GM18907 (cell line): Measurements from ENCODE around the gene CASKIN1.

ENCODE experiments used
- ATAC-seq: cut with Tn5 transposase; IDR thresholded peaks from one replicate; pipeline ENCODE4 v1.9.1; 2021; ENCODE audit warnings: mild to moderate bottlenecking, moderate library complexity; ENCODE audit not compliant: unreplicated experiment

The CASKIN1 gene

GRCh38 chr16:2178321-2179106 is 17.9 kb downstream of the CASKIN1 start:
- no peak for ATAC-seq

- no peak for ATAC-seq
These were observed 18.8 kb downstream of the CASKIN1 start for GRCh38 chr16:2177561-2177960.

GRCh38 chr16:2177101-2177500 is 19.3 kb downstream of the CASKIN1 start:
- no peak for ATAC-seq

GRCh38 chr16:2176047-2176446 is 20.4 kb downstream of the CASKIN1 start:
- ATAC-seq: no peak

- ATAC-seq: no peak
These were observed 21.0 kb downstream of the CASKIN1 start for GRCh38 chr16:2175454-2175853.

GRCh38 chr16:2174396-2175131 is 21.8 kb downstream of the CASKIN1 start:
- no peak for ATAC-seq

GRCh38 chr16:2173916-2174315 is 22.5 kb downstream of the CASKIN1 start:
- no peak for ATAC-seq

- ATAC-seq: no peak
These were observed 23.0 kb downstream of the CASKIN1 start for GRCh38 chr16:2173366-2173765.

GRCh38 chr16:2172688-2173335 is 23.6 kb downstream of the CASKIN1 start:
- no peak for ATAC-seq

GRCh38 chr16:2171601-2172178 is 24.7 kb downstream of the CASKIN1 start:
- ATAC-seq: no peak

GRCh38 chr16:2170587-2171435 is 25.6 kb downstream of the CASKIN1 start:
- no peak for ATAC-seq

- no peak for ATAC-seq
These were observed 26.3 kb downstream of the CASKIN1 start for GRCh38 chr16:2170080-2170479.

- ATAC-seq: no peak
These were observed 29.3 kb downstream of the CASKIN1 start for GRCh38 chr16:2167068-2167638.

- ATAC-seq: no peak
These were observed 29.9 kb downstream of the CASKIN1 start for GRCh38 chr16:2166263-2167067.

GRCh38 chr16:2165861-2166260 is 30.5 kb downstream of the CASKIN1 start:
- ATAC-seq: no peak

- no peak for ATAC-seq
These were observed 33.1 kb downstream of the CASKIN1 start for GRCh38 chr16:2163211-2163881.

GRCh38 chr16:2162676-2163118 is 33.7 kb downstream of the CASKIN1 start:
- ATAC-seq: no peak

- ATAC-seq: no peak
These were observed 34.5 kb downstream of the CASKIN1 start for GRCh38 chr16:2161911-2162310.
